Hepatocyte (in vitro differentiated cells): ENCODE data around the gene APIP. TPM values are rescaled to one million over a fixed set of nuclear protein-coding genes. Genes with fewer than 3 reads are reported as not detected.

Experiments
- DNase-seq: peaks from one replicate; pipeline ENCODE4 v3.0.0-alpha.2; 2016; ENCODE audit warnings: low spot score
- H2AFZ ChIP-seq: fragments of 200-600 bp; sonication (generic); 2 replicates; pipeline ENCODE4 v1.6.0; 2016; ENCODE audit warnings: antibody characterized with exemption, mild to moderate bottlenecking
- H3K27ac ChIP-seq: fragments of 200-600 bp; sonication (generic); 2 replicates; pipeline ENCODE4 v1.5.1; 2016; ENCODE audit warnings: mild to moderate bottlenecking
- H3K27me3 ChIP-seq: fragments of 200-600 bp; sonication (generic); 2 replicates; pipeline ENCODE4 v1.6.1; 2016
- H3K36me3 ChIP-seq: fragments of 200-600 bp; sonication (generic); replicated peaks from 2 replicates; pipeline ENCODE4 v1.5.1; 2016; ENCODE audit warnings: low read depth; ENCODE audit not compliant: insufficient read depth
- H3K4me1 ChIP-seq: fragments of 200-600 bp; sonication (generic); 2 replicates; pipeline ENCODE4 v1.5.1; 2016; ENCODE audit warnings: mild to moderate bottlenecking, moderate library complexity; ENCODE audit not compliant: insufficient read depth
- H3K4me2 ChIP-seq: fragments of 200-600 bp; sonication (generic); 2 replicates; pipeline ENCODE4 v1.6.0; 2016
- H3K4me3 ChIP-seq: fragments of 200-600 bp; sonication (generic); 2 replicates; pipeline ENCODE4 v1.5.1; 2016; ENCODE audit warnings: mild to moderate bottlenecking
- H3K79me2 ChIP-seq: fragments of 200-600 bp; sonication (generic); 2 replicates; pipeline ENCODE4 v1.6.0; 2017; ENCODE audit warnings: mild to moderate bottlenecking
- H3K9me2 ChIP-seq: fragments of 200-600 bp; sonication (generic); replicated peaks from 2 replicates; pipeline ENCODE4 v1.6.0; 2017; ENCODE audit warnings: mild to moderate bottlenecking; ENCODE audit not compliant: insufficient read depth
- H3K9me3 ChIP-seq: fragments of 200-600 bp; sonication (generic); 2 replicates; pipeline ENCODE4 v1.5.1; 2016; ENCODE audit warnings: low read depth, mild to moderate bottlenecking
- H4K20me1 ChIP-seq: fragments of 200-600 bp; sonication (generic); 2 replicates; pipeline ENCODE4 v1.6.0; 2016; ENCODE audit warnings: mild to moderate bottlenecking; ENCODE audit not compliant: insufficient read depth, poor library complexity, severe bottlenecking
- CTCF ChIP-seq: fragments of 200-600 bp; sonication (generic); IDR thresholded peaks from 2 replicates; pipeline ENCODE4 v1.5.1; 2016; ENCODE audit warnings: antibody characterized with exemption, mild to moderate bottlenecking; ENCODE audit not compliant: poor library complexity
- EZH2 ChIP-seq: fragments of 200-600 bp; sonication (generic); IDR thresholded peaks from 2 replicates; pipeline ENCODE4 v1.6.1; 2016; ENCODE audit warnings: antibody characterized with exemption, mild to moderate bottlenecking, borderline replicate concordance
- EZH2phosphoT487 ChIP-seq: fragments of 200-600 bp; sonication (generic); IDR thresholded peaks from one replicate; pipeline ENCODE4 v1.6.1; 2018; ENCODE audit warnings: antibody characterized with exemption, mild to moderate bottlenecking, low read depth, moderate library complexity; ENCODE audit not compliant: unreplicated experiment, severe bottlenecking
- WGBS: methylation state at CpG from one replicate; pipeline ENCODE4 v1.1.6; 2016; ENCODE audit warnings: low lambda C conversion rate; ENCODE audit errors: missing lambda C conversion rate; 5-methylcytosine and 5-hydroxymethylcytosine counted together
- polyA plus RNA-seq: library from polyadenylated mRNA; unstranded; fragments of >200 nt; fragmentation: Nextera tagmentation; extraction: Ambion mirVana; gene quantifications from 2 replicates; pipeline ENCODE4 v1.2.1, GENCODE V29; 2016
- total RNA-seq: library from RNA; depleted of rRNA; stranded (reverse); fragments of >200 nt; gene quantifications from 2 replicates; pipeline ENCODE4 v1.2.3, GENCODE V29; 2014

APIP gene
- total and polyA plus RNA-seq, 2 experiments from 2014 or later, result 25.9 to 26.8 TPM

DNA sequence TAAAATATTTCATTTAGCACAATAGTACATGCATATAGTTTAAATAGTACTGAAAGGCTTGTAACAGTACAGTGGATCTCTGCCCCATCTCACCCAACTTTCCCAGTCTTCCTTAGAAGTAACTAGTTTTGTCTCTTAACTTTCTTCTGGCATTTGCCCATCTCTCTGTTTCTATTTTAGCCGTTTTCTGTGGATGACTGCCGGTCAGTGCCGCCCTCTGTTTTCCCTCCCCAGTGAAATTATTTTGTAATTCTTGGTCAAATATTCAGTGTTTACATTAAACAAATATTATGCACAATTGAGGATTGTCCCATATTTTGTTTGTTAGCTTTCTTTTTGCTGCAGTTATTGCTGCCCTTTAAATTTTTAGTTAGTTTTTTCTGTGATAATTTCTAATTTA, 8.5 kb upstream of the APIP start:
- Histone ChIP-seq H3K4me1 (peaks cover 28% of the 10 kb centered on the region), H4K20me1 (peaks cover 23% of the 10 kb centered on the region), H2AFZ (no peak overlapping the region), H3K27me3 (no peaks in the 10 kb centered on the region), H3K9me2 (no peaks in the 10 kb centered on the region), H3K4me3 (no peak overlapping the region), H3K36me3 (no peaks in the 10 kb centered on the region), H3K27ac (no peak overlapping the region), H3K4me2 (no peak overlapping the region), H3K79me2 (peaks cover 95% of the 10 kb centered on the region), H3K9me3 (no peaks in the 10 kb centered on the region)
- no peak for DNase-seq
- 74% methylated on average over 3 of the region's 3 CpGs for WGBS
- no peak for TF ChIP-seq EZH2
- TF ChIP-seq CTCF, result no peak
- TF ChIP-seq EZH2phosphoT487, result no peak

GRCh38 chr11:34921156-34921555, 5.0 kb upstream of the APIP start:
- Histone ChIP-seq H3K4me2 (no peak overlapping the region), H3K4me3 (no peak overlapping the region), H3K9me2 (no peaks in the 10 kb centered on the region), H3K9me3 (no peaks in the 10 kb centered on the region), H3K27ac (no peak overlapping the region), H4K20me1 (peaks cover 26% of the 10 kb centered on the region), H3K4me1 (peaks cover 16% of the 10 kb centered on the region), H2AFZ (no peak overlapping the region), H3K79me2 (peaks cover 92% of the 10 kb centered on the region), H3K36me3 (no peaks in the 10 kb centered on the region), H3K27me3 (no peaks in the 10 kb centered on the region)
- TF ChIP-seq CTCF (no peak), EZH2phosphoT487 (no peak), EZH2 (no peak)
- WGBS, result 87% methylated on average over 4 of the region's 4 CpGs
- DNase-seq, result no peak

DNA sequence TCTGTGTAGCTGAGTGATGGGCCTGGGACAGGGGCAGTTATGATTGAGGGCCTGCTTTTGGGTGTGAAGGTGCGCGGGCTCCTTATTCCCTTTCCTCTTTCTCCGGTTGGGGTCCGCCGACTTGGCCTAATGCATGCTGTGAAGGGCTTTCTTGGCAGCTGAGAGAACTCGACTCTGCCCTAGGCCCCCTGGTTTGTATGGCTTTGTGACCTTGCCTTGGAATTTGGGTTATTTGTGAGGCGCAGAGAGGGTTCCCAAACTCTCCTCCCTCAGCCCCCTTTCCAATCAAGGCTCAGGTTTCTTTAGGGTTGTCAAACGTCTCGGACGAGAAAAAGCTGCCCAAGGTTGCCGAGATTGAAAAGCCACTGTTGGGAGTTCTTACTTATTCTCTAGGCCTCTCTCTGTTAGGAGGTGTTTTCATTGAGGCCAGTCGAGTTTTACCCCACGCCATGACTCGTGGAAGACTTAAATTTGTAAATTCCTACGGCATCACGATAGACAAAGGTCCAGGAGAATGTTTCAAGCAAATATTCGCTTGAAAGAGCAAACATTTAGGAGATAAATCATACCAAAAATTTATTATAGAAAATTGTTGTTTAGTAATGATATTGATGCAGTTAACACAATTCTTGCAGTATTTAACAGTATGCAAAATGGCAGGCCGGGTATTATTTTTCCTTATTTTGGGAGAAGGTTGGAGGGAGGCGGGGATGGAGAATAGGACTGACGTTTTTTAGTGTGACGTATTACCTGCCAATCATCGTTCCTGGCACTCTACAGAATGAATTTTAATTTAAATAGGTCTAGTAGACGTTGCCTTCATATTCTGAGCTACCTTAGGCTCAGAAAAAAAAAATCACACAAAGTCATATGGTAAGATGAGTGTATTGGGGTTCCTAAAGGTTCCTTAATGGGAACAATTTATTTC, 928 bp upstream of the APIP start:
- Histone ChIP-seq H3K4me2 (peak overlapping the region; percentile 89), H2AFZ (peak overlapping the region; percentile 51), H3K9me2 (no peaks in the 10 kb centered on the region), H3K27ac (peak overlapping the region; percentile 99), H3K36me3 (no peaks in the 10 kb centered on the region), H3K4me3 (peak overlapping the region; percentile 66), H3K4me1 (peaks cover 23% of the 10 kb centered on the region), H3K27me3 (no peaks in the 10 kb centered on the region), H3K79me2 (peaks cover 69% of the 10 kb centered on the region), H4K20me1 (peaks cover 17% of the 10 kb centered on the region), H3K9me3 (no peaks in the 10 kb centered on the region)
- TF ChIP-seq CTCF, result no peak
- no peak for TF ChIP-seq EZH2
- no peak for DNase-seq
- WGBS, result 16% methylated on average over 23 of the region's 23 CpGs
